PC-3 (cell line): ENCODE data around the gene MB. TPM values are rescaled to one million over a fixed set of nuclear protein-coding genes. Genes with fewer than 3 reads are reported as not detected.
A peak's percentile ranks its signal among the peaks of the same experiment; 100 is the strongest.

ENCODE experiments used
- ATAC-seq: fragments of 200-7000 bp; cut with Tn5 transposase; 2 replicates; pipeline ENCODE4 v1.9.1; 2020; ENCODE audit warnings: mild to moderate bottlenecking, moderate library complexity
- BruUV-seq: library from RNA; stranded (reverse); fragments of 400-500 nt; replicated peaks from 2 replicates; lab custom pipeline; 2021; lab: Mats Ljungman, UMichigan
- CTCF ChIA-PET: fragments of 300-600 bp; sonication (Branson Sonifier 250); formaldehyde crosslinking; loops from one replicate; lab custom pipeline; 2022; ENCODE audit warnings: antibody characterized with exemption; lab: Charles Lee
- POLR2A ChIA-PET: fragments of 300-600 bp; sonication (Branson Sonifier 250); formaldehyde crosslinking; loops from one replicate; lab custom pipeline; 2022; ENCODE audit warnings: antibody characterized with exemption; ENCODE audit not compliant: unreplicated experiment; lab: Charles Lee
- DNase-seq: peaks from one replicate; pipeline ENCODE4 v3.0.0-alpha.2; 2015
- H2AFZ ChIP-seq: fragments of 300-600 bp; sonication (generic); 2 replicates; pipeline ENCODE4 v1.6.0; 2016; ENCODE audit warnings: antibody characterized with exemption, low read length
- H3F3A ChIP-seq: fragments of 300-600 bp; sonication (generic); one replicate; pipeline ENCODE4 v1.6.0; 2017; ENCODE audit warnings: antibody characterized with exemption, low read length, control low read depth, mild to moderate bottlenecking; ENCODE audit not compliant: unreplicated experiment
- H3K27ac ChIP-seq: fragments of 300-600 bp; sonication (generic); 2 replicates; pipeline ENCODE4 v1.5.1; 2016; ENCODE audit warnings: mild to moderate bottlenecking, low read length
- H3K27me3 ChIP-seq: fragments of 300-600 bp; sonication (generic); 2 replicates; pipeline ENCODE4 v1.6.1; 2016; ENCODE audit warnings: low read length, mixed read lengths
- H3K36me3 ChIP-seq: fragments of 300-600 bp; sonication (generic); 2 replicates; pipeline ENCODE4 v1.6.1; 2016; ENCODE audit warnings: low read depth, mixed run types, low read length, mixed read lengths
- H3K4me1 ChIP-seq: fragments of 300-600 bp; sonication (generic); 2 replicates; pipeline ENCODE4 v1.5.1; 2016; ENCODE audit warnings: low read length; ENCODE audit not compliant: insufficient read depth
- H3K4me2 ChIP-seq: fragments of 300-600 bp; sonication (generic); 2 replicates; pipeline ENCODE4 v1.6.0; 2016; ENCODE audit warnings: low read length
- H3K4me3 ChIP-seq: fragments of 300-600 bp; sonication (generic); 2 replicates; pipeline ENCODE4 v1.5.1; 2016; ENCODE audit warnings: mild to moderate bottlenecking, low read length, mixed read lengths
- H3K79me2 ChIP-seq: fragments of 300-600 bp; sonication (generic); 2 replicates; pipeline ENCODE4 v1.6.1; 2017; ENCODE audit warnings: low read length, mixed read lengths
- H3K9ac ChIP-seq: fragments of 300-600 bp; sonication (generic); 2 replicates; pipeline ENCODE4 v1.6.0; 2016; ENCODE audit warnings: mild to moderate bottlenecking, low read length
- H3K9me2 ChIP-seq: fragments of 300-600 bp; sonication (generic); replicated peaks from 2 replicates; pipeline ENCODE4 v1.6.1; 2016; ENCODE audit warnings: mixed run types, low read length, mixed read lengths
- H3K9me3 ChIP-seq: fragments of 300-600 bp; sonication (generic); 2 replicates; pipeline ENCODE4 v1.6.1; 2016; ENCODE audit warnings: low read length, mixed read lengths
- H4K20me1 ChIP-seq: fragments of 300-600 bp; sonication (generic); 2 replicates; pipeline ENCODE4 v1.6.1; 2016; ENCODE audit warnings: low read length, mixed read lengths
- CTCF ChIP-seq: fragments of 300-600 bp; sonication (generic); conservative IDR thresholded peaks from 2 replicates; pipeline ENCODE4 v1.5.1; 2017; ENCODE audit warnings: antibody characterized with exemption, low read depth, mild to moderate bottlenecking, low read length
- EZH2 ChIP-seq: fragments of 300-600 bp; sonication (generic); IDR thresholded peaks from one replicate; pipeline ENCODE4 v1.6.1; 2017; ENCODE audit warnings: antibody characterized with exemption, mild to moderate bottlenecking, low read length; ENCODE audit not compliant: unreplicated experiment
- EZH2phosphoT487 ChIP-seq: fragments of 300-600 bp; sonication (generic); IDR thresholded peaks from 2 replicates; pipeline ENCODE4 v1.6.1; 2018; ENCODE audit warnings: mild to moderate bottlenecking, antibody characterized with exemption, low read length, borderline replicate concordance
- intact Hi-C: fragments of 100-400 bp; cut with micrococcal nuclease; formaldehyde crosslinking; loops from 2 replicates; pipeline ENCODE4 v1.9.0; 2023
- total RNA-seq: library from RNA; depleted of rRNA; stranded (reverse); fragments of >200 nt; gene quantifications from 2 replicates; pipeline ENCODE4 v1.2.3, GENCODE V29; 2014

The MB gene
- total RNA-seq, 1 experiment from 2014 or later: 14.6 TPM

GRCh38 chr22:35601743-35602615, 15.2 kb downstream of the MB start:
- intact Hi-C loops: no loop called here
- Histone ChIP-seq H3K79me2 (no peaks in the 10 kb centered on the region), H3K4me1 (peaks cover 47% of the 10 kb centered on the region), H4K20me1 (no peaks in the 10 kb centered on the region), H3K9me3 (no peaks in the 10 kb centered on the region), H3K27me3 (no peaks in the 10 kb centered on the region), H3K4me3 (no peak overlapping the region), H3K36me3 (no peaks in the 10 kb centered on the region), H3K9me2 (no peaks in the 10 kb centered on the region), H3F3A (no peaks in the 10 kb centered on the region), H3K9ac (no peak overlapping the region), H3K4me2 (0 out of 2 replicates have a peak overlapping the region, but pooled peaks have one; percentile 19), H2AFZ (no peak overlapping the region), H3K27ac (peak overlapping the region; percentile 47)
- CTCF ChIA-PET: no interaction called here
- peak; percentile 73 for ATAC-seq
- POLR2A ChIA-PET: no interaction called here
- TF ChIP-seq CTCF (no peak), EZH2phosphoT487 (no peak), EZH2 (no peak)
- no TSS peak for BruUV-seq
- DNase-seq: peak; percentile 88

- BruUV-seq: no TSS peak
- CTCF ChIA-PET: no interaction called here
- Histone ChIP-seq H3K27ac (no peak overlapping the region), H3K9ac (no peak overlapping the region), H3K4me3 (no peak overlapping the region), H3K79me2 (no peaks in the 10 kb centered on the region), H4K20me1 (no peaks in the 10 kb centered on the region), H3K4me1 (peaks cover 38% of the 10 kb centered on the region), H3K9me3 (no peaks in the 10 kb centered on the region), H2AFZ (no peak overlapping the region), H3K27me3 (no peaks in the 10 kb centered on the region), H3F3A (no peaks in the 10 kb centered on the region), H3K36me3 (no peaks in the 10 kb centered on the region), H3K4me2 (no peak overlapping the region), H3K9me2 (no peaks in the 10 kb centered on the region)
- intact Hi-C loops: no loop called here
- DNase-seq (no peak), ATAC-seq (no peak)
- TF ChIP-seq CTCF (no peak), EZH2 (no peak), EZH2phosphoT487 (no peak)
- POLR2A ChIA-PET: no interaction called here
These were observed 16.0 kb downstream of the MB start for GRCh38 chr22:35601013-35601580.

- H3K4me3 ChIP-seq: no peak overlapping the region
- TF ChIP-seq CTCF (no peak), EZH2 (no peak), EZH2phosphoT487 (no peak)
- no peaks in the 10 kb centered on the region for H4K20me1 ChIP-seq
- H3K4me2 ChIP-seq: no peak overlapping the region
- H3K27me3 ChIP-seq: no peaks in the 10 kb centered on the region
- no peaks in the 10 kb centered on the region for H3K36me3 ChIP-seq
- H2AFZ ChIP-seq: no peak overlapping the region
- no TSS peak for BruUV-seq
- CTCF ChIA-PET: no interaction called here
- POLR2A ChIA-PET: no interaction called here
- no peaks in the 10 kb centered on the region for H3K79me2 ChIP-seq
- H3F3A ChIP-seq: no peaks in the 10 kb centered on the region
- peaks cover 32% of the 10 kb centered on the region for H3K4me1 ChIP-seq
- H3K9me3 ChIP-seq: no peaks in the 10 kb centered on the region
- intact Hi-C loops: no loop called here
- no peaks in the 10 kb centered on the region for H3K9me2 ChIP-seq
- no peak for DNase-seq
- no peak for ATAC-seq
- H3K27ac ChIP-seq: no peak overlapping the region
- no peak overlapping the region for H3K9ac ChIP-seq
These were observed 16.7 kb downstream of the MB start for GRCh38 chr22:35600476-35600875.
